ENCODE measurements around the gene HBZ.

DNA sequence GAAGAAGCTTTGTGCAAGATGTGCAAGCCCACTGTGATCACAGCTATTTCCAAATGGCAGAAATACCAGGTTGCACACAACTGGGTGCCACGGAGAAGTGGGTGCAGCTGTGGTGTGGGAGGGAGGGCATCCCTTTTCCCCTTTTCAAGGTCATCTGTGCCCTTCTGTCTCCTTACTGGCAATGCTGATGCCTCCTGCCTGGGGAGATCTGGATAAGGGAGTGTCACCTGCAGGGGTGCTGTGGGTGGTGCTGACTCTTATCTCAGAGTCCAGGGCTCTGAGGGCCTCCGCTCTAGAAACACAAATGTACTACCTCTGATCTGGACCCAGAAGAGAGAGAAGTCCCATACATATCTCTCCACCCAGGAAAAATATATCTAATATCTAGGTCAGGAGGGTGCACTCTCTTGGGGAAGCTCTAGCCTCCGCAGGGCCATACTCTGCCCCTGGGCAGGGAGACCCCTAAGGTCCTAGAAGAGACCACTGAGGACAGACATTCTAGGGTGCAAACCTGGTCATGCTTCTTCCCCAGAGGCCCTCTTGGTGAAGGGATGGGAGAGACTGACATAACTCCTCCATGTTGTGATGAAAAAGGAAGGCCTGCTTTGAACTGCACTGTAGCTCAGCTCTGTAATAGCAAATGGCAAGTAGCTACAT, 32.5 kb upstream of the HBZ start:
- TF ChIP-seq, protein P1, sequence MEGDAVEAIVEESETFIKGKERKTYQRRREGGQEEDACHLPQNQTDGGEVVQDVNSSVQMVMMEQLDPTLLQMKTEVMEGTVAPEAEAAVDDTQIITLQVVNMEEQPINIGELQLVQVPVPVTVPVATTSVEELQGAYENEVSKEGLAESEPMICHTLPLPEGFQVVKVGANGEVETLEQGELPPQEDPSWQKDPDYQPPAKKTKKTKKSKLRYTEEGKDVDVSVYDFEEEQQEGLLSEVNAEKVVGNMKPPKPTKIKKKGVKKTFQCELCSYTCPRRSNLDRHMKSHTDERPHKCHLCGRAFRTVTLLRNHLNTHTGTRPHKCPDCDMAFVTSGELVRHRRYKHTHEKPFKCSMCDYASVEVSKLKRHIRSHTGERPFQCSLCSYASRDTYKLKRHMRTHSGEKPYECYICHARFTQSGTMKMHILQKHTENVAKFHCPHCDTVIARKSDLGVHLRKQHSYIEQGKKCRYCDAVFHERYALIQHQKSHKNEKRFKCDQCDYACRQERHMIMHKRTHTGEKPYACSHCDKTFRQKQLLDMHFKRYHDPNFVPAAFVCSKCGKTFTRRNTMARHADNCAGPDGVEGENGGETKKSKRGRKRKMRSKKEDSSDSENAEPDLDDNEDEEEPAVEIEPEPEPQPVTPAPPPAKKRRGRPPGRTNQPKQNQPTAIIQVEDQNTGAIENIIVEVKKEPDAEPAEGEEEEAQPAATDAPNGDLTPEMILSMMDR (IDR thresholded peaks at IDR 0.05) = no peak
- TF ChIP-seq POLR2A (IDR thresholded peaks at IDR 0.05) = no peak
